Hepatic stellate cell (primary cell): ENCODE results near the gene ACER2.

ENCODE experiments used
- DNase-seq: peaks from one replicate; pipeline ENCODE4 v3.0.0; 2011; ENCODE audit warnings: low spot score

The ACER2 gene

DNA sequence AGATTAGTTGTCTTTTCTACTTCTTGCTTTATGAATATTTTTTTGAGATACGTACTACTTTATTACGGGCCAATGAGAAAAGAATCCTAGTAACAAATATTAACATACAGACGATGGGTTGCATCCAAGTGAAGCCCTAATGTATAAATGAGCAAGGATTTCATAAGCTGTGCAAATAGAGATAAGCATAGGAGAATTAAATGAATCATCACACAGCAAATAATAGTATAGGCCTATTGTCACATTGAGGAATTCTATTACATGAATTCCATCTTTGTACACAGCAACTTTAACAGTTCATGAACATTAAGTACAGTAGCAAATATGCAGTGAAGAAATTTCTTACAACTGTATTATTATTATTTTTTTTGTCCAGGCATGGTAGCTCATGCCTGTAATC is 78.0 kb downstream of the ACER2 start:
- DNase-seq, result no peak

DNA sequence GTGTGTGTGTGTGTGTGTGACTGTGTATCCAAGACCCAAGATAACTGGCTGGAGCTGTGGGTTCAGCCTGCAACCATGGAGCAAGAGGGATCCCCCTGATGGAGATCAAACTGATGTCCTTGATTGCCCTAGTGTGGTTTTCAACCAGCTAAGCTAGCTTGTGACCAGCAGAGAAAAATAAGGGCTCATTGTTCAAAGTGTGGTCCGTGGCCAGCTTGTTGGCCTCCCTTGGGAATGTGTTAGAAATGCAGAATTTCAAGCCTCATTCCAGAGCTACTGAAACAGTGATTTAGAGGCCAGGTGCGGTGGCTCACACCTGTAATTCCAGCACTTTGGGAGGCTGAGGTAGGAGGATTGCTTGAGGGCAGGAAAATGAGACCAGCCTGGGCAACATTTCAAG is 79.9 kb downstream of the ACER2 start:
- no peak for DNase-seq

DNA sequence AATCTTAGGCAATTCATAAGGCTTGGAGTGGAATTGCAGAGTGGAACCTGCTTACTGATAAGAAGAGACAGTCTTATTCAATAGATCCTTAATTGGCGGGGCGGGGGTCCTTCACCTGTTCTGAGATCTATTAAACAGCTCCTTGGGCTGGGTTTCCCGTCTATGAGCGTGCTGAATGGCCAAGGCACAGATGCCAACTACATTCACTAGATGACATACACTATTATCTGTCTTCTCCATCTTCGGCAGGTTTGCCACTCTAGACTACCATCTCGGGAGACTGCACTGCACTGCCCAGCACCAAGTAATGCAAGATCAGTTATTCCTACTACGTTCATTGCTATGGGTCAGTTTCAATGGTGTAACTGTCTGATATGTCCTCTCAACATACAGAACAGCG is 81.5 kb downstream of the ACER2 start:
- no peak for DNase-seq

DNA sequence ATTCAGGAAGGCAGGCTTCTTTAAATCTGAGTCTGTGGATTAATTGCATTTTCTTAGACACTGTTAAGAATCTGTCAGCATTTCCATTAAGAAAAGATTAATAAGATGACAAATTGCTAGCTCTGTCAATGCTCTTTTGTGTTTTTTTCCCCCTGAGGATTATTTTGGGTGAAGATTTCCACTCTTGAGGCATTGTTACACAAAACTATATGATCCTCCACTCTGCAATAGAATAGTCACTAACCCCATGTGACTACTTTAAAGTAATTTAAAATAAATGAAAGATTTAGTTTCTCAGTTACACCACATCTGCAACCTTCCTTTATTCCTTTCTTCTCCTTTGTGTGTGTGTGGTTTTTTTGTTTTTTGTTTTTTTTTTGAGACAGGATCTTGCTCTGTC is 82.0 kb downstream of the ACER2 start:
- DNase-seq, result no peak

DNA sequence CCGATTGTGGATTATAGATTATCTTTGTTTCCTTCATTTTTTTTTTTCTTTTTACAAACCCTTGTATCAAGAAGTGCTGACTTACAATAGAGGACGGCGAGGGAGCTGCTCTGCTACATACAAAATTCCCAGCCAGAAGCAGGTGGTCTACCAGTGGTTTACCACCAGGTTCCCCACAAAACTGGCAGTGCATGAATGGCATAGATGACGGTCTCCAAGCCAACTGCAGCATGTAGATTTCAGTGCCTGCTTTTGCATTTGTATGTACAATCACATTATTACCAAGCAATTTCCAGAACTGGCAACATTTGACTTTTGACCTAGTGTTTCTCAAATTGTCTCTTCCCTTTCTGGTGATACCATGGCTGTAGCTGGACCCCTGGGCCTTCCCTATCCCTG is 84.0 kb downstream of the ACER2 start:
- DNase-seq, result no peak

DNA sequence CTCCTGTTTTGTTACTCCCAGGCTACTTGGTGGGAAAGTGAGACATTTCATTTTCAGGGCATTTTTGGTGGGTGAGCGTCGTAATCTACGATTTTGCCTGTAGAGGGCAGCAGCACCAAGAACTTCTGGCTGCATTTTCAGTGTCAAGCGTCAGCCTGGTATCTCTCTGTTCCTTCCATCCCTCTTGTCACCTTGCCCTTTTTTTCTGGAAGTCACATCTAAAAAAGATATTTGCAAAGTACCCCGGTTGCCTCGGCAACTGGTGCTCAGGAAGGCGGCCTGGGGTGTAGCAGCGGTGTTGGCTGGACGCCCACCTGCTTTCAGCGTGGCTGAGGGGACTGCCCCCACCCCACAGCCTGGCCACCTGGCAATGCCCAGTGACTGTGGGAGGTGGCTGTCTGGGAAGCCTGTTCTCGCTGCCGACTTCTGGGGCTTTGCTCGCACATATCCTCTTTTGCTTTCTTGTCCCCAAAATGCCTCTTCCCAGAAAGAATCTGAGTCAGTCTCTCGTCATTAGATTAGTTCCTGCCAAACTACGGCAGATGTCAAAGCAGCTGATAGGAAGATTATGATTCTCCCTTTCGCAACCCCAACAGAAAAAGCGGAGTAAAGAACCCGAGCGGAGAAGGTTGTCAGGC is 84.5 kb downstream of the ACER2 start:
- peak; percentile 60 for DNase-seq

DNA sequence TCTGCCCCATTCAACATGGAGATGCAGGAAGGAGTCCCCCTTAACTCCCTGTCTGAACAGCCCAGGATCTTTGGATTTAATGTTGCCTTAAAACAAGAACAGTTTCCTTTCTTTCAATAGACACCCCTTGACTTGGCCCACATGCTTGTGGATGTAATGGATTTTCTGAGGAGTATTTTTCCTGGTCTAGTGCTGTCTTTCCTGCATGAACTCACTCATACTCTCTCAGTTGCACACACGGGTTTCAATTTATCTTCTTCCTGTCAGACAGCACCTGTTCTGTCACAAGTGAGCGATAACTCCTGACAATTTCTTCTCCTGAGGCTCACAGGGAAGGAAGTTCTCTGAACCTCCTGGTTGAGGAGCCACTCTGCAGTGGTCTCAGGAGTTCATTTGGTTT is 85.1 kb downstream of the ACER2 start:
- no peak for DNase-seq

DNA sequence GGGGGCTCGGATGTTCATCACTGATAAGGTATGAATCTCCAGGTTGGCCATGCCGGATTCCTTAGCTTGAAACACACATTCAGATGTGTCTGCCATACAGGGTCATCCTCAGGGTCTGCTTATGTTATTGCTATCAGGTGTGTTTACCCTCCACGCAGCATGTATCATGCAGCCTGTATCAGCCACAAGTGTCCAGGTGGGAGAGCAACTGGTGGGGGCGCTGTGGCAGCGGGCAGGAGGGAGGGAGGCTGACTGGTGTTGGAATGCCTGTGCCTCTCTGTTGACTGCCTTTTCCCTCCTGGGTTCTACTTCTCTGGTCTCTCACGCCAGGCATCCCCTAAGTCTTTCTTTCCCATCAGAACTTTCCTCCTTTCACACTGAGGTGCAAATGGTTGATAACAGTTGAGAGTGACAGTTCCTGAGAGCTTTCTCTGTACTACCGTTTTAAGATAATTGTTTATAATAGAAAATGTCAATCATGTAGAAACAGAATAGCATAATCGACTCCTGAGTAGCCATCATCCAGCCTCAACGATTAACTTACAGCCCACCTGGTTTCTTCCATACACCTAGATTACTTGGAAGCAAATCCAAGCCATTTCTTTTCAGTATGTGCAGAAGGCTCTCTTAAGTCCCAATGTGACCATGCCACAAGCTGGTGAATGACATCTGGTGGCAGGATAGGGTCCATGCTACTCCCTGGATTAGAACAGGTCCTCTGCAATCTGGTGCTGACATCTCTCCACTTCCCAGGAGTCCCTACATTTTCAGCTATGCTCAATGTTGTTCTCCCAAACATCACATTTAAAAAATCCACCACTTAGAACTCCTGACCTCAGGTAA is 86.6 kb downstream of the ACER2 start:
- no peak for DNase-seq

DNA sequence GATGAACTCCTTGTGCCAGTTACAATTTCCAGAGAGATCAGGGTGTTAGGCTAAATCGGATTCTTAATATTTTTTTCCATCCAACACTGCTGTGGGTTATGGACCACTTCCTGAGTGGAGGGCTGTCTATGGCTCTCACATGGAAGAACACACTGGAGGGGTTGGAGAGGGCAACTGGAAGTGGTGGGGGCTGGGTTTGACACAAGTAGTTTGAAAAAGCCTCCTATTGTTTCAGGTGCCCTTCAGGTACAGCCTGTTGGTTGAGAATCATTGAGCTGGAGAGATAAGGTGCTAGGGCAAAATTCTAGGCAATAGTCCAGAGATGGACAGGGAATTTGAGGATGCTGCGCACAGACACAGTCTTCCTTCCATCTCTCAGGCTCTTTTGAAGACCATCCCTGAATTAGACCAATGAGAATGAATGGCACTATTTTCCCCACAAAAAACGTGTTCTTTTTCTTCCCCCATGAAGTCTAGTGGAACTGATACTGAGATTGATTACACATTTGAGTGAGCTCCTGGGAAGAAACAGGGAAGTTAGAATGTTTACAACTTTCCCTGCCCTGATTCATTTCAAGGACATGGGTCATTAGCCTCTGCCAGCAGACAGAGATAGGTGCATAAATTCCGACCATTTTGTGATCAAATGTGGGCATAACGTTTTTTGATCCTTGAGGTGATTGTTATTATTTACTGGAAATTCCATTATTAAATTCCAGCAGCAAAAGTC is 87.7 kb downstream of the ACER2 start:
- DNase-seq, result no peak

DNA sequence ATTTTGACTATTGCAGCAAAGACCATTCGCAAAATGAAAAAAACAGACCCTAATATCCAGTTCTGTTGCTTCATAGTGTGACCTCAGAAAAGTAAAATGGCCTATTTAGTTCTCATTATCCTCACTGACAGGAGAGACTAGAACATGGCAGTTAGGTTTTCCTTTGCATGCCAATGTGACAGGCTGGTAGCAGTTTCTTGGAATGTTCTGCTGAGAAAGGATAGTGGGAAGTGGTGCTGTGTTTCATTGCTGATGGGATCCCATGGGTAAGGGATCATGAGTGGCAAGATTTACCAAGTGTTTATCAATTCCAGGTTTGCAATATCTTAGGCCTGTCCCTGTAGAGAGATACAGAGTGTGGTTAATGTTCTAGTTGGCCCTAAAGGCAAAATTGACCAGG is 88.5 kb downstream of the ACER2 start:
- DNase-seq, result no peak

DNA sequence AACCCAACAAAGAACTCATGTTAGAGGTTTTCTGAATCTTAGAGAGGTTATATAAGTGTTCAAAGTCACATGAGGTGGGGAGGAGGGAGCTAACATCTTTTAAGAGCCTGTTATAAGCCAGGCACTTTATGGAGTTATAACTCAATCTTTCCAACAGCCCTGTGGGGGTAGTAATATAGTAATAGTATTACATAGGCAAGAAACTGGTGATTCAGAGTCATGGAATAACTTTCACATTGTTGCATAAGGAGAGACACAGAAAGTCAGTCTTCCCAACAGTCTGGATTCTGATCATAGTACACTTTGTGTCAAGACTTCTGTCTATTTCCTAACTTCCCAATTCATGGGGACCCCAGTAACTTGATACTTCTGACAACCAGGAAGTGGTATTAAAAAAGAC is 89.2 kb downstream of the ACER2 start:
- no peak for DNase-seq
